H1 (cell line): ENCODE data around the gene HIVEP3. TPM values are rescaled to one million over a fixed set of nuclear protein-coding genes. Genes with fewer than 3 reads are reported as not detected.

Experiments
- CTCF ChIA-PET: fragments of 300-600 bp; sonication (Branson Sonifier 250); formaldehyde crosslinking; loops from one replicate; lab custom pipeline; 2021; ENCODE audit not compliant: partially characterized antibody; lab: Charles Lee
- POLR2A ChIA-PET: fragments of 300-600 bp; sonication (Branson Sonifier 250); formaldehyde crosslinking; loops from one replicate; lab custom pipeline; 2021; ENCODE audit warnings: inconsistent platforms; ENCODE audit not compliant: partially characterized antibody; lab: Charles Lee
- DNase-seq, 2 experiments: peaks; one replicate each; pipeline versions ENCODE4 v3.0.0 to v3.0.0-alpha.2; 2010 to 2022; ENCODE audit warnings: low spot score in 2 of 2, low read depth in 1 of 2, mixed read lengths in 1 of 2
- FAIRE-seq: peaks from 2 replicates; lab custom pipeline; 2011; peaks lifted over from hg19 to GRCh38; lab: Jason Lieb, UNC
- H2AFZ ChIP-seq: 2 replicates; pipeline ENCODE4 v1.8.1; 2012; ENCODE audit warnings: low read length, inconsistent platforms
- H2AK5ac ChIP-seq: 2 replicates; pipeline ENCODE4 v1.6.1; 2013; ENCODE audit warnings: low read depth, low read length
- H2BK120ac ChIP-seq: replicated peaks from 2 replicates; pipeline ENCODE3; 2013; ENCODE audit warnings: low read depth, low read length, inconsistent platforms
- H2BK12ac ChIP-seq: 2 replicates; pipeline ENCODE4 v1.6.1; 2013; ENCODE audit warnings: low read depth, low read length
- H2BK15ac ChIP-seq: 2 replicates; pipeline ENCODE4 v1.6.1; 2013; ENCODE audit warnings: low read length
- H2BK20ac ChIP-seq: 2 replicates; pipeline ENCODE4 v1.6.1; 2013; ENCODE audit warnings: low read length
- H2BK5ac ChIP-seq: 2 replicates; pipeline ENCODE4 v1.6.1; 2013; ENCODE audit warnings: low read depth, low read length
- H3K14ac ChIP-seq: 2 replicates; pipeline ENCODE4 v1.6.1; 2013; ENCODE audit warnings: inconsistent platforms; ENCODE audit not compliant: insufficient read length
- H3K18ac ChIP-seq: 2 replicates; pipeline ENCODE4 v1.6.1; 2013; ENCODE audit warnings: low read length; ENCODE audit errors: extremely low read depth
- H3K23ac ChIP-seq: 2 replicates; pipeline ENCODE4 v1.6.1; 2013; ENCODE audit warnings: inconsistent platforms; ENCODE audit not compliant: insufficient read length
- H3K23me2 ChIP-seq: 2 replicates; pipeline ENCODE4 v1.6.1; 2013; ENCODE audit warnings: low read depth, low read length
- H3K27ac ChIP-seq: 2 replicates; pipeline ENCODE4 v1.6.1; 2011; ENCODE audit warnings: low read depth, low read length, inconsistent platforms
- H3K27me3 ChIP-seq, 4 experiments: replicated peaks in 1 of 4; 1 replicate in 1 of 4; 2 replicates in 3 of 4; pipeline versions ENCODE4 v1.6.1 to v1.8.1; 2011 to 2013; ENCODE audit warnings: low read length in 3 of 4, mild to moderate bottlenecking in 3 of 4, inconsistent platforms in 2 of 4, mixed read lengths in 2 of 4, moderate library complexity in 1 of 4; ENCODE audit not compliant: control insufficient read depth in 3 of 4, insufficient read depth in 3 of 4; ENCODE audit errors: extremely low read depth in 1 of 4
- H3K36me3 ChIP-seq, 4 experiments: 2 replicates each; pipeline versions ENCODE4 v1.6.1 to v1.8.1; 2011 to 2013; ENCODE audit warnings: mild to moderate bottlenecking in 4 of 4, low read length in 3 of 4, moderate library complexity in 2 of 4, control low read depth in 1 of 4, inconsistent platforms in 1 of 4; ENCODE audit not compliant: insufficient read depth in 4 of 4, control insufficient read depth in 2 of 4
- H3K4ac ChIP-seq: replicated peaks from 2 replicates; pipeline ENCODE3; 2013; ENCODE audit warnings: low read length, low read depth, mixed read lengths, inconsistent platforms; ENCODE audit not compliant: insufficient read length
- H3K4me1 ChIP-seq, 4 experiments: replicated peaks in 1 of 4; 1 replicate in 1 of 4; 2 replicates in 3 of 4; pipeline versions ENCODE4 v1.6.1 to v1.8.1; 2011 to 2013; ENCODE audit warnings: low read length in 3 of 4, inconsistent platforms in 2 of 4, mixed read lengths in 1 of 4; ENCODE audit not compliant: insufficient read depth in 4 of 4, control insufficient read depth in 3 of 4
- H3K4me2 ChIP-seq, 2 experiments: 2 replicates each; pipeline versions ENCODE4 v1.6.1 to v1.8.1; 2011 to 2013; ENCODE audit warnings: low read depth in 2 of 2, low read length in 2 of 2, control low read depth in 1 of 2, inconsistent platforms in 1 of 2, mild to moderate bottlenecking in 1 of 2; ENCODE audit not compliant: insufficient read depth in 1 of 2
- H3K4me3 ChIP-seq, 4 experiments: fragments of 200-600, 300-600 bp in 1 of 4; sonication (generic), shearing (Covaris generic), sonication (Bioruptor Twin) in 1 of 4; 2 replicates each; pipeline versions ENCODE4 v1.5.1 to v1.8.1; 2011 to 2016; ENCODE audit warnings: low read length in 4 of 4, low read depth in 3 of 4, control low read depth in 2 of 4, inconsistent platforms in 2 of 4, mild to moderate bottlenecking in 2 of 4, mixed read lengths in 1 of 4, moderate library complexity in 1 of 4; ENCODE audit not compliant: insufficient read depth in 2 of 4; ENCODE audit errors: extremely low read depth in 1 of 4
- H3K56ac ChIP-seq: replicated peaks from 2 replicates; pipeline ENCODE3; 2013; ENCODE audit warnings: low read depth, mild to moderate bottlenecking, mixed read lengths, low read length, inconsistent platforms; ENCODE audit not compliant: insufficient read length
- H3K79me1 ChIP-seq: 2 replicates; pipeline ENCODE4 v1.6.1; 2013; ENCODE audit warnings: low read depth, low read length, control low read depth
- H3K79me2 ChIP-seq, 2 experiments: 2 replicates each; pipeline versions ENCODE4 v1.6.1 to v1.8.1; 2012 to 2013; ENCODE audit warnings: low read length in 2 of 2, mild to moderate bottlenecking in 2 of 2, inconsistent platforms in 1 of 2; ENCODE audit not compliant: insufficient read depth in 2 of 2, control insufficient read depth in 1 of 2
- H3K9ac ChIP-seq, 4 experiments: replicated peaks in 1 of 4; 1 replicate in 1 of 4; 2 replicates in 3 of 4; pipeline versions ENCODE4 v1.6.1 to v1.8.1; 2011 to 2013; ENCODE audit warnings: low read depth in 3 of 4, low read length in 3 of 4, control low read depth in 2 of 4, mild to moderate bottlenecking in 2 of 4, moderate library complexity in 2 of 4, inconsistent platforms in 1 of 4; ENCODE audit errors: extremely low read depth in 1 of 4
- H3K9me3 ChIP-seq, 2 experiments: 2 replicates each; pipeline versions ENCODE4 v1.6.1 to v1.8.1; 2012 to 2013; ENCODE audit warnings: mild to moderate bottlenecking in 2 of 2, moderate library complexity in 2 of 2, control low read depth in 1 of 2, inconsistent platforms in 1 of 2, low read depth in 1 of 2, low read length in 1 of 2, mixed read lengths in 1 of 2; ENCODE audit not compliant: insufficient read depth in 2 of 2
- H4K20me1 ChIP-seq, 2 experiments: replicated peaks in 1 of 2; 2 replicates each; pipeline versions ENCODE3 to v1.8.1; 2011 to 2013; ENCODE audit warnings: inconsistent platforms in 2 of 2, low read length in 2 of 2, mild to moderate bottlenecking in 1 of 2; ENCODE audit not compliant: insufficient read depth in 2 of 2, control insufficient read depth in 1 of 2
- H4K5ac ChIP-seq: 2 replicates; pipeline ENCODE4 v1.6.1; 2013; ENCODE audit warnings: low read length, low read depth, mixed read lengths, inconsistent platforms; ENCODE audit not compliant: insufficient read length
- H4K8ac ChIP-seq: 2 replicates; pipeline ENCODE4 v1.8.0; 2013; ENCODE audit warnings: mild to moderate bottlenecking, moderate library complexity, low read length, inconsistent platforms; ENCODE audit not compliant: insufficient read depth; ENCODE audit errors: extremely low read depth
- H4K91ac ChIP-seq: replicated peaks from 2 replicates; pipeline ENCODE3; 2013; ENCODE audit warnings: low read length, mixed read lengths, inconsistent platforms; ENCODE audit not compliant: insufficient read length
- RBBP5 ChIP-seq: IDR thresholded peaks from 2 replicates; pipeline ENCODE4 v1.7.1; 2012; ENCODE audit warnings: low read depth, mild to moderate bottlenecking, inconsistent platforms, low read length, moderate library complexity, borderline replicate concordance
- SAP30 ChIP-seq: fragments of 300-600 bp; sonication (generic); IDR thresholded peaks from 2 replicates; pipeline ENCODE4 v1.7.1; 2012; ENCODE audit warnings: low read length, moderate library complexity, mild to moderate bottlenecking, inconsistent platforms; ENCODE audit not compliant: insufficient read depth, insufficient replicate concordance
- WGBS, 2 experiments: shearing (Covaris generic) in 1 of 2; methylation state at CpG; one replicate each; pipeline versions ENCODE4 v1.1.6 to v1.1.7; 2013 to 2015; ENCODE audit warnings: low lambda C conversion rate in 2 of 2, mixed read lengths in 2 of 2, inconsistent platforms in 1 of 2, low coverage in 1 of 2, missing lambda C conversion rate in 1 of 2; ENCODE audit not compliant: insufficient replicate concordance in 2 of 2, insufficient coverage in 1 of 2, insufficient read length in 1 of 2; ENCODE audit errors: extremely low coverage in 1 of 2, missing lambda C conversion rate in 1 of 2; 5-methylcytosine and 5-hydroxymethylcytosine counted together
- polyA plus RNA-seq, 7 experiments: library from polyadenylated mRNA; depleted of rRNA in 3 of 7; stranded (reverse) in 5 of 7; unstranded in 2 of 7; fragments of >200 nt in 5 of 7; fragments of 200-250 nt in 2 of 7; gene quantifications; 1 replicate in 5 of 7; 2 replicates in 1 of 7; 4 replicates in 1 of 7; pipeline versions ENCODE4 v1.2.1 to v1.2.3, GENCODE V29; 2011 to 2013; ENCODE audit warnings: missing spikeins in 2 of 7, mixed read lengths in 2 of 7
- total RNA-seq: library from RNA; stranded (reverse); fragmentation: NEBNext Ultra II Directional; extraction: Animal tissue kit (Norgen Biotek cat#: 25700); gene quantifications from 2 replicates; pipeline ENCODE4 v1.2.1, GENCODE V29; 2021
- TF ChIP-seq, protein P1 (sequence below): IDR thresholded peaks from 2 replicates; pipeline ENCODE4 v1.6.1; 2012; ENCODE audit warnings: inconsistent platforms

Gene HIVEP3
- total and polyA plus RNA-seq, 2 of the 8 experiments (the other 6 are each of a cell fraction or from before 2014, with no cell fraction given): 0.24 to 0.69 TPM

- Histone ChIP-seq H4K5ac (no peak overlapping the region), H3K4me2 (no peak overlapping the region), H4K8ac (no peak overlapping the region), H3K4me1 (peaks cover 0 to 7% (median 0%) of the 10 kb centered on the region in 4 experiments; a peak in 6 of 7 replicates), H3K79me1 (no peaks in the 10 kb centered on the region), H2BK15ac (no peak overlapping the region), H2BK20ac (no peak overlapping the region), H2AFZ (no peak overlapping the region), H3K18ac (no peak overlapping the region), H3K56ac (no peak overlapping the region), H4K91ac (no peak overlapping the region), H3K36me3 (no peaks in the 10 kb centered on the region), H3K23ac (no peak overlapping the region), H3K9ac (no peak overlapping the region), H3K4ac (no peak overlapping the region), H3K9me3 (no peaks in the 10 kb centered on the region), H4K20me1 (no peaks in the 10 kb centered on the region), H3K4me3 (no peak overlapping the region), H3K27me3 (no peaks in the 10 kb centered on the region), H2BK120ac (no peak overlapping the region), H3K27ac (no peak overlapping the region), H2BK12ac (no peak overlapping the region), H3K23me2 (no peaks in the 10 kb centered on the region), H2AK5ac (no peak overlapping the region), H3K79me2 (no peaks in the 10 kb centered on the region), H2BK5ac (no peak overlapping the region), H3K14ac (no peak overlapping the region)
- FAIRE-seq (no peak), DNase-seq (no peak)
- 84% methylated on average over 6 of the region's 6 CpGs; no CpG with 5 or more reads in 1 of the 2 experiments for WGBS, 2 experiments
- ChIA-PET POLR2A (no interaction called here), CTCF (interaction anchor here (0.7 to 2.1 kb wide), 8 partner anchors 10 to 951 kb away, joined by 3 to 6 read pairs (median 3); no protein-coding TSS in a partner anchor)
- TF ChIP-seq RBBP5 (no peak), SAP30 (no peak)
- TF ChIP-seq, protein P1, sequence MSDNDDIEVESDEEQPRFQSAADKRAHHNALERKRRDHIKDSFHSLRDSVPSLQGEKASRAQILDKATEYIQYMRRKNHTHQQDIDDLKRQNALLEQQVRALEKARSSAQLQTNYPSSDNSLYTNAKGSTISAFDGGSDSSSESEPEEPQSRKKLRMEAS: no peak
Measured at GRCh38 chr1:41779360-41779759, 139.4 kb downstream of the HIVEP3 start.
